CD14-positive monocyte (primary cell): ENCODE data around the gene ABHD14A. TPM values are rescaled to one million over a fixed set of nuclear protein-coding genes. Genes with fewer than 3 reads are reported as not detected.

Experiments
- DNase-seq, 3 donors: peaks; one replicate each; pipeline ENCODE4 v3.0.0-alpha.2; 2011 to 2022
- H2AFZ ChIP-seq: 2 replicates; pipeline ENCODE4 v1.6.0; 2012; ENCODE audit warnings: mild to moderate bottlenecking, low read depth, low read length, inconsistent platforms; ENCODE audit not compliant: insufficient read depth, poor library complexity, severe bottlenecking
- H3K27ac ChIP-seq, 2 donors: 1 replicate in 1 of 2; 2 replicates in 1 of 2; pipeline ENCODE4 v1.5.1; 2012 to 2013; ENCODE audit warnings: low read length in 2 of 2, control low read depth in 1 of 2, inconsistent platforms in 1 of 2, low read depth in 1 of 2, mild to moderate bottlenecking in 1 of 2
- H3K27me3 ChIP-seq, 2 donors: one replicate each; pipeline versions ENCODE4 v1.6.0 to v1.6.1; 2011 to 2013; ENCODE audit warnings: low read length in 2 of 2; ENCODE audit not compliant: control insufficient read depth in 2 of 2, insufficient read depth in 2 of 2
- H3K36me3 ChIP-seq, 2 donors: replicated peaks in 1 of 2; 1 replicate in 1 of 2; 2 replicates in 1 of 2; pipeline versions ENCODE4 v1.5.1 to v1.6.1; 2012 to 2013; ENCODE audit warnings: low read length in 2 of 2, control low read depth in 1 of 2, inconsistent platforms in 1 of 2, mild to moderate bottlenecking in 1 of 2; ENCODE audit not compliant: insufficient read depth in 2 of 2, control insufficient read depth in 1 of 2
- H3K4me1 ChIP-seq, 2 donors: 1 replicate in 1 of 2; 2 replicates in 1 of 2; pipeline versions ENCODE4 v1.5.1 to v1.6.1; 2012 to 2013; ENCODE audit warnings: low read length in 2 of 2, control low read depth in 1 of 2, inconsistent platforms in 1 of 2, mild to moderate bottlenecking in 1 of 2, moderate library complexity in 1 of 2; ENCODE audit not compliant: insufficient read depth in 2 of 2, control insufficient read depth in 1 of 2
- H3K4me2 ChIP-seq: replicated peaks from 2 replicates; pipeline ENCODE3; 2012; ENCODE audit warnings: low read length, moderate library complexity, mild to moderate bottlenecking; ENCODE audit not compliant: poor library complexity, severe bottlenecking; ENCODE audit errors: extremely low read depth
- H3K4me3 ChIP-seq, 3 experiments: fragments of 200-600 bp in 1 of 3; sonication (generic) in 1 of 3; replicated peaks in 1 of 3; 1 replicate in 2 of 3; 2 replicates in 1 of 3; pipeline ENCODE4 v1.5.1; 2011 to 2013; ENCODE audit warnings: low read length in 3 of 3, mild to moderate bottlenecking in 3 of 3, control low read depth in 2 of 3, low read depth in 2 of 3, inconsistent platforms in 1 of 3, moderate library complexity in 1 of 3
- H3K79me2 ChIP-seq: 2 replicates; pipeline ENCODE4 v1.6.0; 2012; ENCODE audit warnings: mild to moderate bottlenecking, control low read depth, inconsistent platforms, low read length, moderate library complexity; ENCODE audit not compliant: insufficient read depth
- H3K9ac ChIP-seq: 2 replicates; pipeline ENCODE4 v1.6.0; 2017; ENCODE audit warnings: low read length, mild to moderate bottlenecking; ENCODE audit not compliant: insufficient read depth, poor library complexity, severe bottlenecking
- H3K9me3 ChIP-seq, 2 donors: replicated peaks in 1 of 2; 1 replicate in 1 of 2; 2 replicates in 1 of 2; pipeline versions ENCODE4 v1.5.1 to v1.6.1; 2012 to 2013; ENCODE audit warnings: low read length in 2 of 2, control low read depth in 1 of 2; ENCODE audit not compliant: control insufficient read depth in 1 of 2, insufficient read depth in 1 of 2
- H4K20me1 ChIP-seq: 2 replicates; pipeline ENCODE4 v1.6.0; 2012; ENCODE audit warnings: mild to moderate bottlenecking, low read length, control low read depth, moderate library complexity; ENCODE audit not compliant: insufficient read depth
- H3K27ac Mint-ChIP-seq, 7 donors: one replicate each; pipeline ENCODE4 v1.8.0; 2020; ENCODE audit warnings: mild to moderate bottlenecking in 7 of 7, mixed read lengths in 7 of 7, moderate library complexity in 6 of 7, inconsistent platforms in 2 of 7
- H3K27me3 Mint-ChIP-seq, 3 donors: one replicate each; pipeline ENCODE4 v1.8.0; 2021 to 2022; ENCODE audit warnings: low read depth in 3 of 3, mild to moderate bottlenecking in 3 of 3, mixed read lengths in 3 of 3, moderate library complexity in 3 of 3, inconsistent platforms in 1 of 3
- H3K36me3 Mint-ChIP-seq, 2 donors: one replicate each; pipeline ENCODE4 v1.8.0; 2020; ENCODE audit warnings: mixed read lengths in 2 of 2, inconsistent platforms in 1 of 2, mild to moderate bottlenecking in 1 of 2
- H3K4me1 Mint-ChIP-seq: one replicate; pipeline ENCODE4 v1.8.0; 2020; ENCODE audit warnings: mild to moderate bottlenecking, mixed read lengths
- H3K4me3 Mint-ChIP-seq, 2 donors: one replicate each; pipeline ENCODE4 v1.8.0; 2020; ENCODE audit warnings: mild to moderate bottlenecking in 2 of 2, mixed read lengths in 2 of 2, moderate library complexity in 1 of 2
- H3K9me3 Mint-ChIP-seq, 7 donors: one replicate each; pipeline ENCODE4 v1.8.0; 2020 to 2022; ENCODE audit warnings: mixed read lengths in 7 of 7, mild to moderate bottlenecking in 6 of 7, moderate library complexity in 6 of 7, inconsistent platforms in 2 of 7
- WGBS: methylation state at CpG from one replicate; pipeline ENCODE4 v1.1.5; 2013; ENCODE audit warnings: missing lambda C conversion rate; ENCODE audit not compliant: insufficient coverage; 5-methylcytosine and 5-hydroxymethylcytosine counted together
- intact Hi-C, 2 donors: fragments of 100-400 bp; cut with micrococcal nuclease; formaldehyde crosslinking; loops; one replicate each; pipeline versions ENCODE4 v1.15.0 to v1.15.1; 2023
- polyA plus RNA-seq, 3 donors: library from polyadenylated mRNA; depleted of rRNA in 1 of 3; unstranded in 2 of 3; stranded (reverse) in 1 of 3; fragments of 300-500 nt in 2 of 3; fragments of >200 nt in 1 of 3; fragmentation: Illumina TruSeq in 2 of 3; gene quantifications; 1 replicate in 2 of 3; 2 replicates in 1 of 3; pipeline ENCODE4 v1.2.3, GENCODE V29; 2012 to 2021
- TF ChIP-seq, protein P1 (sequence below): fragments of 200-600 bp; IDR thresholded peaks from one replicate; pipeline ENCODE4 v1.8.0; 2022; ENCODE audit warnings: antibody characterized with exemption, mild to moderate bottlenecking

The ABHD14A gene
- polyA plus RNA-seq, 3 donors = 6.9 to 13.2 (median 11.7) TPM

DNA sequence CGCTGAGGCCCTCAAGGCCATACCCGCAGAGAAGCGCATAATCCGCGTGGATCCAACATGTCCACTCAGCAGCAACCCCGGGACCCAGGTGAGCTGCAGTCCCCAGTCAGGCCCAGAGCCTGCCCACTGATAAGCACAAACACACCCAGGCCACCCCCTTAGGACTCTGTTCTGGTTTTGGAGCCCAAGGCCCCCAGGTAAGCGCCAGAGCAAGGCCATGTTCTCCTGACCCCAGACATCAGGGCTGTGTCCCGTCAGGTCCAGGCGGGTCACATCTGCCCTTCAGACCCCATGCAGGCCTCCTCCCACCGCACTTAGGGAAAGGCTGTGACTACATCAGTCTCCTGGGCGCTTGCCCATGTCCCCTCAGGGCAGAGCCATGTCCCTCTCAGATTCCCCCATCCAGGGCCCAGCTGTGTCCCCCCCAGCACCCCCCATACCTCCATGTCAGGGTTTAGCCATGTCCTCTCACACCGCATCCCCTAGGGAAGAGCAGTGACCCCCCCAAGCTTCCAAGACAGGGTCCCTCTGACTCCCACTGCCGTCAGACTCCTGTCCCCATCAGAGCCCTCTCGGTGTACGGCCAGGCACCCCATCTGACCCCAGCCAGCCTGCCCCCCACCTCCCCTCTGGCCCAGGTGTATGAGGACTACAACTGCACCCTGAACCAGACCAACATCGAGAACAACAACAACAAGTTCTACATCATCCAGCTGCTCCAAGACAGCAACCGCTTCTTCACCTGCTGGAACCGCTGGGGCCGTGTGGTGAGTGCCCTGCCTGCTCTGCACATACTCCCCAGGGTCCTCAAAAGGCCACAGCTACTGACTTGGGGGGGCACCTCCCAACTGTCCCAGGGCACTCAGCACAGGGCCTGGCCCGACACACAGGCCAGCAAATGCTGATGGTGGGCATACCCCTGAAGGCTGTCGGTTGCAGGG lies 31.1 kb upstream of the ABHD14A start:
- no peak overlapping the region for H3K9ac ChIP-seq
- Mint-ChIP-seq H3K4me3 (no peak overlapping the region), H3K27me3 (peaks cover 0 to 2% (median 2%) of the 10 kb centered on the region in 3 donors), H3K36me3 (peaks cover 4 to 9% of the 10 kb centered on the region in 2 donors), H3K9me3 (peaks cover 0 to 1% (median 0%) of the 10 kb centered on the region in 7 donors), H3K4me1 (peaks cover 28% of the 10 kb centered on the region), H3K27ac (peak overlapping the region in 3 of 7 donors; percentile 4 to 62 (median 12))
- 95% methylated on average over 19 of the region's 21 CpGs for WGBS
- TF ChIP-seq, protein P1, sequence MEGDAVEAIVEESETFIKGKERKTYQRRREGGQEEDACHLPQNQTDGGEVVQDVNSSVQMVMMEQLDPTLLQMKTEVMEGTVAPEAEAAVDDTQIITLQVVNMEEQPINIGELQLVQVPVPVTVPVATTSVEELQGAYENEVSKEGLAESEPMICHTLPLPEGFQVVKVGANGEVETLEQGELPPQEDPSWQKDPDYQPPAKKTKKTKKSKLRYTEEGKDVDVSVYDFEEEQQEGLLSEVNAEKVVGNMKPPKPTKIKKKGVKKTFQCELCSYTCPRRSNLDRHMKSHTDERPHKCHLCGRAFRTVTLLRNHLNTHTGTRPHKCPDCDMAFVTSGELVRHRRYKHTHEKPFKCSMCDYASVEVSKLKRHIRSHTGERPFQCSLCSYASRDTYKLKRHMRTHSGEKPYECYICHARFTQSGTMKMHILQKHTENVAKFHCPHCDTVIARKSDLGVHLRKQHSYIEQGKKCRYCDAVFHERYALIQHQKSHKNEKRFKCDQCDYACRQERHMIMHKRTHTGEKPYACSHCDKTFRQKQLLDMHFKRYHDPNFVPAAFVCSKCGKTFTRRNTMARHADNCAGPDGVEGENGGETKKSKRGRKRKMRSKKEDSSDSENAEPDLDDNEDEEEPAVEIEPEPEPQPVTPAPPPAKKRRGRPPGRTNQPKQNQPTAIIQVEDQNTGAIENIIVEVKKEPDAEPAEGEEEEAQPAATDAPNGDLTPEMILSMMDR = no peak
- H3K27me3 ChIP-seq = no peaks in the 10 kb centered on the region
- no peak overlapping the region for H3K4me3 ChIP-seq
- peaks cover under 1 to 7% of the 10 kb centered on the region in 2 donors for H3K36me3 ChIP-seq
- H4K20me1 ChIP-seq = no peaks in the 10 kb centered on the region
- H3K4me1 ChIP-seq = peaks cover 22 to 27% of the 10 kb centered on the region in 2 donors
- intact Hi-C loops = loop anchor here (2.0 to 5.0 kb wide), 5 partner anchors 31 to 199 kb away; partner anchors contain the start of genes ABHD14A (in 2 of the 2), ABHD14B (in 2 of the 2), DUSP7 (in 1 of the 2) and RPL29 (in 1 of the 2)
- no peak overlapping the region for H3K4me2 ChIP-seq
- H2AFZ ChIP-seq = peak overlapping the region; percentile 85
- no peak for DNase-seq
- no peaks in the 10 kb centered on the region for H3K9me3 ChIP-seq
- H3K27ac ChIP-seq = peak overlapping the region in 1 of 2 donors; percentile 86
- peaks cover 19% of the 10 kb centered on the region for H3K79me2 ChIP-seq

DNA sequence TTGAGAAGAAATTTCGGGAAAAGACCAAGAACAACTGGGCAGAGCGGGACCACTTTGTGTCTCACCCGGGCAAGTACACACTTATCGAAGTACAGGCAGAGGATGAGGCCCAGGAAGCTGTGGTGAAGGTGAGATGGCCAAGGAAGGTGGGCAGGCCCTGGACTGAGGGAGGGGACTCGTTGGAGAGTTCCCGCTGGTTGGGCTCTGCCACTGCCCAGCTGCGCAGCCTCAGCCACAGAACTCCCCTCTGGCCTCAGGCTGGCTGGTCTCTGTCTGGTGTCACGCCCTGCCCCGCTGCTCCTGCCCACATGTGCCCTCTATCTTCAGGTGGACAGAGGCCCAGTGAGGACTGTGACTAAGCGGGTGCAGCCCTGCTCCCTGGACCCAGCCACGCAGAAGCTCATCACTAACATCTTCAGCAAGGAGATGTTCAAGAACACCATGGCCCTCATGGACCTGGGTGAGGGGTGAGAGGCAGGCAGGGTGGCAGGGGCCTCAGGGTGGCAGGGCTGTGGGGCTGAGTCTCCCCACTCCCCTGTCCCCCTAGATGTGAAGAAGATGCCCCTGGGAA lies 30.3 kb upstream of the ABHD14A start:
- H3K9me3 ChIP-seq = no peaks in the 10 kb centered on the region
- no peaks in the 10 kb centered on the region for H3K36me3 ChIP-seq
- no peak overlapping the region for H2AFZ ChIP-seq
- no peak for DNase-seq
- Mint-ChIP-seq H3K4me3 (no peak overlapping the region), H3K4me1 (peaks cover 26% of the 10 kb centered on the region), H3K9me3 (peaks cover 0 to 1% (median 0%) of the 10 kb centered on the region in 7 donors), H3K27me3 (peaks cover 0 to 4% (median 2%) of the 10 kb centered on the region in 3 donors), H3K36me3 (peaks cover 0 to 3% of the 10 kb centered on the region in 2 donors), H3K27ac (peak overlapping the region in 1 of 7 donors; percentile 4)
- H4K20me1 ChIP-seq = no peaks in the 10 kb centered on the region
- peaks cover 15% of the 10 kb centered on the region for H3K79me2 ChIP-seq
- WGBS = 98% methylated on average over 9 of the region's 11 CpGs
- no peak overlapping the region for H3K9ac ChIP-seq
- H3K4me1 ChIP-seq = peaks cover 22 to 27% of the 10 kb centered on the region in 2 donors
- no peak overlapping the region for H3K4me2 ChIP-seq
- H3K27me3 ChIP-seq = no peaks in the 10 kb centered on the region
- no peak overlapping the region for H3K27ac ChIP-seq
- intact Hi-C loops = loop anchor here (5.0 kb wide), 3 partner anchors 113 to 198 kb away; partner anchors contain the start of gene DUSP7 (in 1 of the 2)
- TF ChIP-seq, protein P1 = no peak
- H3K4me3 ChIP-seq = no peak overlapping the region
